A549 treated with AZD9567 at 1 μM for 4 hours (cell line): Measurements from ENCODE around the gene SPINK8. TPM values are rescaled to one million over a fixed set of nuclear protein-coding genes. Genes with fewer than 3 reads are reported as not detected.

Source experiments
- total RNA-seq: library from RNA; stranded (reverse); fragments of 200-300 nt; extraction: Qiagen RNA extraction; gene quantifications from 5 replicates; pipeline ENCODE4 v1.2.3, GENCODE V29; 2022; ENCODE audit not compliant: insufficient read depth

SPINK8 gene
- not detected in 5 replicates for total RNA-seq

DNA sequence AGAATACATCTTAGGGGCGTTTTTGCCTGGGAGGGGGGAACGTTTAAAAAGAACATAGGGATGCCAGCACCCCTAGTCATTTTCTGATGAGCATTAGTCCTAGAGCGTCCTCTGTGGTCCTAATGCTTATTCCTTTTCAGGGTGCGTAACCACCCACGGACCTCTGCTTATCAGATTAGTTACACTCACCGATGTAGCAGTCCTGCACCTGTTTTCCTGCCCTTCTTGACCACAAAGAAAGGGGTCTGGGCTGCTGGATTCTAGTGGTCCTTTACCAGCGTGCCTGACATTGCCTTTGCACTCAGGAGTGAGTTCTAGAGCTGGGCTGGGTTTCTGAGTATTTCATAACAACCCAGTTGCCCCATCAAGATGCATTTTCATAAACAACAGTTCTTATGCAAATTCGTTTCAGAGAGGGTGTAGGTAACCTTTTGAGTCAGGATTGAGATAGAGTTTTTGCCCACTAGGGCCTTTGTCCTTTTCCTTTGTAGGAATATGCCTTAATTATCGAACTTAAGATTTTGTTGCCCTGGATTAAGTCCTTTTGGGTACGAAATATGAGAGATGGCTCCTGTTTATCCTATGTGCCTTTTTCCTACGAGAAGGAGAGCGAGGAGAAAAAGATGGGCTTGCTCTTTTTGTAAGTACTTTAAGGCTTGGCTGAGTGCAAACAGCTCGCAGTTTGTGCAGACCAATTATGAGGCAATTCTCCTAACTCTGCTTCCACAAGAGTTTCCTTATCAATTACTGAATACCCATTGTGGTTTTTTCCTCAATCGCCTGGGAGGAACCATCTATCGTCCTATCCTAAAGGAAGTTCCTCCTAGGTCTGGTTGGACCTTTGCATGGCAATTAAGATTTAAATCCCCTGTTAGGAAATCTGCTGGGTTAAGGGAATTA is at the start of gene SPINK8:
TSS of gene SPINK8 (minus strand) at position 316 of the 900 bp plus-strand sequence. CDS start 5,320 bp downstream, outside the sequence.

DNA sequence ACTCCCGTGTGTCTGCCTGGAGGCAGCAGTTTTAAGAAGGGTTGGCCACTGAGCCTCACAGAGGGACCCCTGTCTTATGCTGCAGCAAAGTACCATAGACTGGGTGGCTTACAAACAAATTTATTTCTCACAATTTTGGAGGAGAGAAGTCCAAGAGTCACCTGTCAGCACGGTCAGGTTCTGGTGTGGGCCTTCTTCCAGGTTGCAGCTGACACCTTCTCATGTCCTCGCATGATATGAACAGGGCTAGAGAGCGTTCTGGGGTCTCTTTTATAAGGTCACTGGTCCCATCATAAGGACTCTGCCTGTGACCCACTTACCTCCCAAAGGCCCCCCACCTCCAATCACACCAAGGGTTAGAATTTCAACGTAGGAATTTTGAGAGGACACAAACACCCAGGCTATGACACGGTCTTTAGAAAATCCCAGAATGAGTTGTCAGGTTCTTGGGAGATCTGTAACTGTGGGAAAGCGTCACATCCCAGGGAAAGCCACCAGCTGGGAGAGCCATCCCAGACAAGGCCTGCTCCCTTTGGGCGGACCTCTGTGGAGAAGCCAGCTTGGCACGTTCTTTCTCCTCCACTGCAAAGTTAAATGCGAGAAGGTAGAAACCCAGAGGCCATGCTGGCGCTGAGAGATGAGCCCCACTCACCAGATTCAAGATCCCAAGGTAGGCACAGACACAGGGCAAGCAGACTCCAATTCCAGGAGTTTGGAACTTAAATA is 38.4 kb upstream of the SPINK8 start, which contains the start of gene FBXW12:
TSS of gene FBXW12 (plus strand) at position 569 of the 726 bp plus-strand sequence. CDS start 549 bp downstream, outside the sequence.

DNA sequence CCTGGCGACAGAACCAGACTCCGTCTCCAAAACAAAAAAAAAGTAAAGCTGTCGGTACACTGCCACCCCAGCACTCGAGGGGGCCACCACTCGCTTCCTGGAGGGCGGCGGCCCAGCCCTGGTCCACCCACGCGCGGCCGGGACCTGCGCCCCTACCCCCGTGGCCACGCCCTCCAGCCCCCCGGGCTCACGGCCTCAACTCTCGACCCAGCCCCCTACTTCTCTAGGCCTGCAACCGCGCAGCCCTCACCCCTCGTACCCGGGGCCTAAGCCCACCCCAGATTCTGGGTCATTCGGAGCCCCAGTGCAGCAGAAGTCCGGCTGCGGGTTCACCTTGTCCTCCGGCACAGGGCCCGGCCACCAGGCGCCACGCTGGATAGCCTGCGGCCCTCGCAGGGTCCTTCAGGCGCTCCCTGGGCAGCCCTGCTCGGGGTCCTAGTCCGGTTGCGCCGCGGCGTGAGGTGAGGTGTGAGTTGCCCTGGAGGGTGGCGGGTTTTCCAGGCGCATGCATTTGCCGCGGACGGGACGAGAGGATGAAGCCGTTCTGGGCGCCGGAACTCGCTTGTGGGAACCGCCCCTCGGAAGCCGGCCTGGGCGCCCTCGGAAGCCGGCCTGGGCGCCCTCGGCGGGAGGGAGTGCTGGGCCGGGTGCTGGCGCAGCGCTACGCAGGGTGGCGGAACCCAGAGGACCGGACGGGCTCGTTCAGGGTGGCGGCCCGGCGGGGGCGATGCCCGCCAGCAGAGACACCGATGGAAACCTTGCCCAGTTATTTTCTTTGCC is 32.3 kb downstream of the SPINK8 start, which contains the start of gene NME6:
TSS of gene NME6 (minus strand) at position 348 of the 780 bp plus-strand sequence.

Other genes with a start within 250 kb of the SPINK8 start
- 8.6 to 11.4 TPM (median 10.4 TPM) in 5 replicates for gene CDC25A, start 145.2 kb downstream of the SPINK8 start, total RNA-seq
- gene CAMP, start 110.2 kb downstream of the SPINK8 start, total RNA-seq: 0.15 TPM in 1 of 5 replicates, not detected in the others
- gene ZNF589, start 92.6 kb downstream of the SPINK8 start, total RNA-seq: 2.5 to 7.7 TPM (median 2.7 TPM) in 5 replicates
- 18.5 to 21.9 TPM (median 19.8 TPM) in 5 replicates for gene NME6, start 32.3 kb downstream of the SPINK8 start, total RNA-seq
- gene FBXW12, start 38.6 kb upstream of the SPINK8 start, total RNA-seq: not detected in 5 replicates
- gene PLXNB1, start 96.4 kb upstream of the SPINK8 start, total RNA-seq: 13.6 to 22.0 TPM (median 16.2 TPM) in 5 replicates
- gene CCDC51, start 106.5 kb upstream of the SPINK8 start, total RNA-seq: 24.0 to 33.2 TPM (median 26.9 TPM) in 5 replicates
- gene TMA7, start 106.6 kb upstream of the SPINK8 start, total RNA-seq: 283 to 301 TPM (median 288 TPM) in 5 replicates
- gene ATRIP, start 113.1 kb upstream of the SPINK8 start, total RNA-seq: 10.4 to 11.7 TPM (median 10.9 TPM) in 5 replicates
- 104 to 129 TPM (median 116 TPM) in 5 replicates for gene SHISA5, start 170.5 kb upstream of the SPINK8 start, total RNA-seq
- 9.4 to 15.1 TPM (median 12.8 TPM) in 5 replicates for gene PFKFB4, start 223.1 kb upstream of the SPINK8 start, total RNA-seq
- 5.2 to 10.0 TPM (median 9.6 TPM) in 5 replicates for gene UCN2, start 230.1 kb upstream of the SPINK8 start, total RNA-seq